ENCODE results near the gene NLGN1.

DNA sequence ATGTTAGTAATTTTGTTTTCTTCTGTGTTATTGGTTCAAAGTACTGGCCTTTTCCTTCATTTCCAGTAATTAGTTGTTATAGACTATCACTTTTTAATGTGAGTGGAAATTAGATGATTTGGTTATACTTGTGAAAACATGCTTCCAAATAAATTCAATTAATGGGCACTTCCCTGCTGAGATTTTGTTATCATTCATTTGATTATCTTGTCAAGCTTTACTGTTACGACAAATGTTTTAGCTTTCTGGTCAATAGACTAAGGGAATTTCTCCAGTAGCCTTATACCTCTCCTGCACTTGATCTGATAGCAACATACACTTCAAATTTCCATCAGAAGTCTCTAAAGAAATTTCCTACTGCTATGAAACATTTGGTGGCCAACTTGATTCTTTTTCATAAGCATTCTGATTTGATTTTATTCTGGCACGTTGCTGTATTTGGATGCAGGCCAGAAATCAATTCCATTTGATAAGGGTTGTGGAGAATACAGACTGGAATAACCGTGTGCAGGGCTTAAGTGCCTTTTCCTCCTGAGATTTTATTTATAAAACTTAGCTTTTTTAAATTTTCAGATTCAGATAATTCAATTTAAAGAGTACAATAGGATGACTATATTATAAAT is 887.8 kb downstream of the NLGN1 start:
- TF ChIP-seq PML (IDR thresholded peaks at IDR 0.05; ENCODE audit: low read length) (no peak), BHLHE40 (IDR thresholded peaks at IDR 0.05; ENCODE audit: low read length) (no peak), REST (IDR thresholded peaks at IDR 0.05; ENCODE audit: borderline replicate concordance) (no peak), REST (CRISPR knock-in tag; IDR thresholded peaks at IDR 0.05; ENCODE audit: low read depth) (no peak), ATF6 (CRISPR knock-in tag; IDR thresholded peaks at IDR 0.05) (no peak), POLR2A (conservative IDR thresholded peaks at IDR 0.05) (no peak), ZNF175 (CRISPR knock-in tag; IDR thresholded peaks at IDR 0.05; ENCODE audit: low read depth) (no peak), PHF8 (IDR thresholded peaks at IDR 0.05; ENCODE audit: borderline replicate concordance, low read length) (no peak), ZNF316 (IDR thresholded peaks at IDR 0.05) (no peak), MEF2A (IDR thresholded peaks at IDR 0.05; ENCODE audit: control insufficient read depth, low read depth, low read length) (no peak), CTCF (IDR thresholded peaks at IDR 0.05 in 2 of 3, conservative IDR thresholded peaks at IDR 0.05 in 1 of 3; ENCODE audit: insufficient read depth in 2 of 3, low read depth in 1 of 3, low read length in 3 of 3) (no peak), POLR2AphosphoS5 (IDR thresholded peaks at IDR 0.05; ENCODE audit: control insufficient read depth, insufficient read depth, low read depth, low read length) (no peak), SP2 (IDR thresholded peaks at IDR 0.05; ENCODE audit: extremely low read depth, low read depth, low read length, poor library complexity, severe bottlenecking) (no peak), KLF6 (CRISPR knock-in tag; IDR thresholded peaks at IDR 0.05; ENCODE audit: borderline replicate concordance) (no peak)
- TF ChIP-seq, protein P1, sequence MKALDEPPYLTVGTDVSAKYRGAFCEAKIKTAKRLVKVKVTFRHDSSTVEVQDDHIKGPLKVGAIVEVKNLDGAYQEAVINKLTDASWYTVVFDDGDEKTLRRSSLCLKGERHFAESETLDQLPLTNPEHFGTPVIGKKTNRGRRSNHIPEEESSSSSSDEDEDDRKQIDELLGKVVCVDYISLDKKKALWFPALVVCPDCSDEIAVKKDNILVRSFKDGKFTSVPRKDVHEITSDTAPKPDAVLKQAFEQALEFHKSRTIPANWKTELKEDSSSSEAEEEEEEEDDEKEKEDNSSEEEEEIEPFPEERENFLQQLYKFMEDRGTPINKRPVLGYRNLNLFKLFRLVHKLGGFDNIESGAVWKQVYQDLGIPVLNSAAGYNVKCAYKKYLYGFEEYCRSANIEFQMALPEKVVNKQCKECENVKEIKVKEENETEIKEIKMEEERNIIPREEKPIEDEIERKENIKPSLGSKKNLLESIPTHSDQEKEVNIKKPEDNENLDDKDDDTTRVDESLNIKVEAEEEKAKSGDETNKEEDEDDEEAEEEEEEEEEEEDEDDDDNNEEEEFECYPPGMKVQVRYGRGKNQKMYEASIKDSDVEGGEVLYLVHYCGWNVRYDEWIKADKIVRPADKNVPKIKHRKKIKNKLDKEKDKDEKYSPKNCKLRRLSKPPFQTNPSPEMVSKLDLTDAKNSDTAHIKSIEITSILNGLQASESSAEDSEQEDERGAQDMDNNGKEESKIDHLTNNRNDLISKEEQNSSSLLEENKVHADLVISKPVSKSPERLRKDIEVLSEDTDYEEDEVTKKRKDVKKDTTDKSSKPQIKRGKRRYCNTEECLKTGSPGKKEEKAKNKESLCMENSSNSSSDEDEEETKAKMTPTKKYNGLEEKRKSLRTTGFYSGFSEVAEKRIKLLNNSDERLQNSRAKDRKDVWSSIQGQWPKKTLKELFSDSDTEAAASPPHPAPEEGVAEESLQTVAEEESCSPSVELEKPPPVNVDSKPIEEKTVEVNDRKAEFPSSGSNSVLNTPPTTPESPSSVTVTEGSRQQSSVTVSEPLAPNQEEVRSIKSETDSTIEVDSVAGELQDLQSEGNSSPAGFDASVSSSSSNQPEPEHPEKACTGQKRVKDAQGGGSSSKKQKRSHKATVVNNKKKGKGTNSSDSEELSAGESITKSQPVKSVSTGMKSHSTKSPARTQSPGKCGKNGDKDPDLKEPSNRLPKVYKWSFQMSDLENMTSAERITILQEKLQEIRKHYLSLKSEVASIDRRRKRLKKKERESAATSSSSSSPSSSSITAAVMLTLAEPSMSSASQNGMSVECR (CRISPR knock-in tag; IDR thresholded peaks at IDR 0.05): no peak
